Thoracic aorta (tissue), 2 donors: ENCODE data around the gene NDUFAB1. TPM values are rescaled to one million over a fixed set of nuclear protein-coding genes. Genes with fewer than 3 reads are reported as not detected.

Source experiments
- ATAC-seq: fragments of 150-250 bp; one replicate; pipeline ENCODE4 v1.8.0; 2017; ENCODE audit warnings: low read depth; ENCODE audit not compliant: insufficient number of reproducible peaks, low FRiP score
- DNase-seq: peaks from one replicate; pipeline ENCODE4 v3.0.0-alpha.2; 2020; ENCODE audit warnings: low spot score
- H3K27ac ChIP-seq, 2 donors: fragments of 200-600 bp; sonication (generic); 1 replicate in 1 of 2; 2 replicates in 1 of 2; pipeline ENCODE4 v1.5.1; 2016; ENCODE audit warnings: mild to moderate bottlenecking in 2 of 2, moderate library complexity in 2 of 2
- H3K27me3 ChIP-seq: fragments of 200-600 bp; sonication (generic); replicated peaks from 2 replicates; pipeline ENCODE4 v1.6.0; 2016; ENCODE audit warnings: mild to moderate bottlenecking; ENCODE audit not compliant: insufficient read depth
- H3K36me3 ChIP-seq: fragments of 200-600 bp; sonication (generic); one replicate; pipeline ENCODE4 v1.5.1; 2016
- H3K4me1 ChIP-seq, 2 donors: fragments of 200-600 bp; sonication (generic); 1 replicate in 1 of 2; 2 replicates in 1 of 2; pipeline versions ENCODE4 v1.5.1 to v1.6.0; 2016; ENCODE audit warnings: low read depth in 2 of 2, mild to moderate bottlenecking in 1 of 2; ENCODE audit not compliant: control insufficient read depth in 1 of 2
- H3K4me3 ChIP-seq: fragments of 200-600 bp; sonication (generic); 2 replicates; pipeline ENCODE4 v1.5.1; 2016; ENCODE audit warnings: mild to moderate bottlenecking
- H3K9me3 ChIP-seq: fragments of 200-600 bp; sonication (generic); 2 replicates; pipeline ENCODE4 v1.5.1; 2016
- total RNA-seq, 2 donors: library from RNA; depleted of rRNA; stranded (reverse); fragments of >200 nt; gene quantifications; one replicate each; pipeline versions ENCODE4 v1.1.0 to v1.2.3, GENCODE V29; 2016
- TF ChIP-seq, protein P1 (sequence below): fragments of 200-600 bp; sonication (generic); IDR thresholded peaks from one replicate; pipeline ENCODE4 v1.5.1; 2019; ENCODE audit warnings: antibody characterized with exemption

Gene NDUFAB1
- total RNA-seq, 2 donors from 2014 or later: 48.7 to 63.1 TPM

GRCh38 chr16:23537390-23537789, 58.7 kb downstream of the NDUFAB1 start:
- peaks cover 17% of the 10 kb centered on the region for H3K36me3 ChIP-seq
- DNase-seq (no peak), ATAC-seq (no peak)
- H3K27ac ChIP-seq: no peak overlapping the region
- no peaks in the 10 kb centered on the region for H3K27me3 ChIP-seq
- no peak overlapping the region for H3K4me3 ChIP-seq
- TF ChIP-seq, protein P1, sequence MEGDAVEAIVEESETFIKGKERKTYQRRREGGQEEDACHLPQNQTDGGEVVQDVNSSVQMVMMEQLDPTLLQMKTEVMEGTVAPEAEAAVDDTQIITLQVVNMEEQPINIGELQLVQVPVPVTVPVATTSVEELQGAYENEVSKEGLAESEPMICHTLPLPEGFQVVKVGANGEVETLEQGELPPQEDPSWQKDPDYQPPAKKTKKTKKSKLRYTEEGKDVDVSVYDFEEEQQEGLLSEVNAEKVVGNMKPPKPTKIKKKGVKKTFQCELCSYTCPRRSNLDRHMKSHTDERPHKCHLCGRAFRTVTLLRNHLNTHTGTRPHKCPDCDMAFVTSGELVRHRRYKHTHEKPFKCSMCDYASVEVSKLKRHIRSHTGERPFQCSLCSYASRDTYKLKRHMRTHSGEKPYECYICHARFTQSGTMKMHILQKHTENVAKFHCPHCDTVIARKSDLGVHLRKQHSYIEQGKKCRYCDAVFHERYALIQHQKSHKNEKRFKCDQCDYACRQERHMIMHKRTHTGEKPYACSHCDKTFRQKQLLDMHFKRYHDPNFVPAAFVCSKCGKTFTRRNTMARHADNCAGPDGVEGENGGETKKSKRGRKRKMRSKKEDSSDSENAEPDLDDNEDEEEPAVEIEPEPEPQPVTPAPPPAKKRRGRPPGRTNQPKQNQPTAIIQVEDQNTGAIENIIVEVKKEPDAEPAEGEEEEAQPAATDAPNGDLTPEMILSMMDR: no peak
- no peaks in the 10 kb centered on the region for H3K9me3 ChIP-seq
- H3K4me1 ChIP-seq: no peaks in the 10 kb centered on the region

DNA sequence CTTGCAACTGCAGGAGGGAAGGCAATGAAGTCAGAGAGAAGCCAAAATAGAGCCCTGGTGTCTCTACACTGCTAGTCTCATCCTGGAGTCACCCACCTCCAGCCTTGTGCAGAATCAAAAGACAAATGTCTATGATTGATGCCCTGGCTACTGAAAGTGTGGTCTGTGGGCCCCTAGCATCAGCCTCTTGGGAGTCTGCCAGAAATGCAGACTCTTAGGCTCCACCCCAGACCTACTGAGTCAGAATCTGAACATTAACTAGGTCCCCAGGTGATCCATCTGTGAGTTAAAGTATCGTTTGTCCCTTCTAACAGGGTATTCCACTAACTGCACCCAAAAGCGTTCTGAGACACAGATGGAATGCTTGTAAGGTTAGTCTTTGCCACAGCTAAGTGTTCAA, 60.2 kb downstream of the NDUFAB1 start:
- TF ChIP-seq, protein P1: no peak
- peaks cover 17% of the 10 kb centered on the region for H3K36me3 ChIP-seq
- no peaks in the 10 kb centered on the region for H3K9me3 ChIP-seq
- H3K27me3 ChIP-seq: no peaks in the 10 kb centered on the region
- ATAC-seq (no peak), DNase-seq (no peak)
- H3K4me1 ChIP-seq: no peaks in the 10 kb centered on the region
- no peak overlapping the region for H3K4me3 ChIP-seq
- H3K27ac ChIP-seq: no peak overlapping the region

DNA sequence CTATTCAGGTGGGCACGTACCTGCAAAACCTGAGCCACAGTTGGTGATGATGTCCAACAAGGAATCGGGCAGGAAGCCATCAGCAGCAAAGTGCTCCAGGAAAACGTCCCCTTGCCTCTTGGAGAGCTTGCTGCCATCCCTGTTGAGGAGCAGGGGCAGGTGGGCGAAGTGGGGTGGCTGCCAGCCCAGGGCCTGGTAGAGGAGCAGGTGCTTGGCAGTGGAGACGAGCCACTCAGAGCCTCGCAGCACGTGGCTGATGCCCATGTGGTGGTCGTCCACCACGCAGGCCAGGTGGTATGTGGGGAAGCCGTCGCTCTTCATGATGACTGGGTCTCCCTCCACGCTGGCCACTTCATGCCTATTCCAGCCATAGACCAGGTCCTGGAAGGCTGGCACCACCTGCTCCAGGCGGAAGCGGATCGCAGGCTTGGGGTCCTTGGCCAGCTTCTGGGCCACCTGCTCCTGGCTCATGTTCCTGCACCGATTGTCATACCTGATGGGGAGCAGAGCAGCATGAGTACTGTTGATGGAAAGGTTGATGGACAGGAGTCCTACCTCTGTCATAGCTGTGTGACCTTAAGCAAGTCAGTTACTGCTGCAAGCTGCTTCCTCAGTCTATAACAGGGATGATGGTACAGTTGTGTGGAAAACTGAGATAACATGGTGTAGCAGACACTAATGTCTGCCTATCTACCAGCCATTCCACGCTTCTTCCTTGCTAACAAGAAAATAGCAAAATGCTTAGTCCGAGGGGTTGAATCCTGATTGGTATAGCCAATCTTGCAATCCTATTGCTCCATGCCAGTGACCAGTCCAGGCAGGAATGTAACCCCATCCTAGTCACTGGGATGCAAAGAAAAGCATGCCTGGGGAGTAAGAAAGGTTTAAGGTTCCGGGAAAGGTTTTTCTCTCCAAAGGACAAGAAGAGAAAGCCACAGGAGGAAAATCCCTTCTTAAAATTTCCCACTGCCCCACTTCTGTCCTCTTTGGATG, 61.0 kb downstream of the NDUFAB1 start:
- no peaks in the 10 kb centered on the region for H3K9me3 ChIP-seq
- peaks cover 17% of the 10 kb centered on the region for H3K36me3 ChIP-seq
- H3K27me3 ChIP-seq: no peaks in the 10 kb centered on the region
- no peaks in the 10 kb centered on the region for H3K4me1 ChIP-seq
- DNase-seq (no peak), ATAC-seq (no peak)
- TF ChIP-seq, protein P1: no peak
- H3K4me3 ChIP-seq: no peak overlapping the region
- no peak overlapping the region for H3K27ac ChIP-seq

DNA sequence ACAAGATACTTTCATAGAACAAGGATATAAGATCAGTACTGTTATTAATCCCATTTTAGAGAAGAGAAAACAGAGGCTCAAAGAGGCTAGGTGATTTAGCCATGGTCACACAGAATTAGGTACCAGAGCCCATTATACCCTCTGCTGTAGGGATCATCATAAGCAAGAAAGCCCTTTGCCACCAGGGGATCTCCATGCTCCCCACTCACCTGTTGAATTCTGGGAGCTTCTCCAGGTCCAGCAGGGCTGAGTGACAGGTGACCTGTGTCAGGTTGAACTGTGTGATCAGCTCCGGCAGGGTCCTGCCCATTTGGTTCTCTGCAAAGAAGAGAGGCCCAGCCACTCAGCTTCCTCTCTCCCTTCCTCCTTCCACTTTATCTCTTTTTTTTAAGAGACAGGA, 63.7 kb downstream of the NDUFAB1 start:
- no peak for ATAC-seq
- H3K36me3 ChIP-seq: peaks cover 22% of the 10 kb centered on the region

More for the DNA sequence above, 63.7 kb downstream of the NDUFAB1 start:
- TF ChIP-seq, protein P1: no peak
- H3K4me1 ChIP-seq: no peaks in the 10 kb centered on the region
- no peak overlapping the region for H3K27ac ChIP-seq
- DNase-seq: no peak
- H3K27me3 ChIP-seq: no peaks in the 10 kb centered on the region
- H3K9me3 ChIP-seq: no peaks in the 10 kb centered on the region
- no peak overlapping the region for H3K4me3 ChIP-seq

Other genes starting within 250 kb of the NDUFAB1 start
- gene COG7, start 143.1 kb downstream of the NDUFAB1 start, total RNA-seq: 10 to 100 TPM; 27.8 to 37.6 TPM
- gene GGA2, start 85.8 kb downstream of the NDUFAB1 start, total RNA-seq: 10 to 100 TPM; 61.7 to 61.9 TPM
- 10 to 100 TPM; 26.3 to 29.8 TPM for gene EARS2, start 39.0 kb downstream of the NDUFAB1 start, total RNA-seq
- gene UBFD1, start 38.6 kb downstream of the NDUFAB1 start, total RNA-seq: 10 to 100 TPM; 56.0 to 84.9 TPM
- gene PALB2, start 45.0 kb upstream of the NDUFAB1 start, total RNA-seq: 10 to 100 TPM in 1 of 2 donors, 1 to 10 TPM in 1; 5.1 to 14.2 TPM
- gene DCTN5, start 45.1 kb upstream of the NDUFAB1 start, total RNA-seq: 10 to 100 TPM; 23.5 to 38.3 TPM
- gene PLK1, start 82.6 kb upstream of the NDUFAB1 start, total RNA-seq: 1 to 10 TPM; 1.2 to 7.2 TPM
- 1 to 10 TPM in 1 of 2 donors, not detected in 1; 3.2 TPM for gene ERN2, start 116.9 kb upstream of the NDUFAB1 start, total RNA-seq
- not detected for gene CHP2, start 158.7 kb upstream of the NDUFAB1 start, total RNA-seq
- 1 to 10 TPM; 3.4 to 7.5 TPM for gene PRKCB, start 239.7 kb upstream of the NDUFAB1 start, total RNA-seq